HK-2 (cell line): ENCODE data around the gene IL19.
A peak's percentile ranks its signal among the peaks of the same experiment; 100 is the strongest.
"Not testable (repeated sequence)": the region's sequence is repeated elsewhere in the genome, so short reads cannot be mapped to it uniquely, and the experiment has no call there.

Source experiments
- DNase-seq: peaks from one replicate; pipeline ENCODE4 v3.0.0-alpha.2; 2018; ENCODE audit not compliant: unreplicated experiment

Gene IL19

GRCh38 chr1:206741142-206741701, 29.4 kb upstream of the IL19 start:
- DNase-seq, result no peak

GRCh38 chr1:206742719-206743383, 27.7 kb upstream of the IL19 start:
- no peak for DNase-seq

GRCh38 chr1:206744683-206745082, 25.9 kb upstream of the IL19 start:
- no peak for DNase-seq

GRCh38 chr1:206745301-206745700, 25.3 kb upstream of the IL19 start:
- no peak for DNase-seq

GRCh38 chr1:206748348-206749030, 22.1 kb upstream of the IL19 start:
- DNase-seq, result no peak

GRCh38 chr1:206751891-206752290, 18.7 kb upstream of the IL19 start:
- no peak for DNase-seq

- DNase-seq, result no peak
Observed at GRCh38 chr1:206752481-206752880, 18.1 kb upstream of the IL19 start.

GRCh38 chr1:206753141-206753540, 17.4 kb upstream of the IL19 start:
- DNase-seq, result no peak

GRCh38 chr1:206754011-206754410, 16.6 kb upstream of the IL19 start:
- DNase-seq, result no peak

GRCh38 chr1:206757524-206758266, 12.9 kb upstream of the IL19 start:
- DNase-seq, result no peak

- DNase-seq, result no peak
Observed at GRCh38 chr1:206760590-206760989, 10.0 kb upstream of the IL19 start.

GRCh38 chr1:206761159-206761768, 9.3 kb upstream of the IL19 start:
- DNase-seq, result no peak

GRCh38 chr1:206762741-206763364, 7.7 kb upstream of the IL19 start:
- not testable (repeated sequence) for DNase-seq

- not testable (repeated sequence) for DNase-seq
Observed at GRCh38 chr1:206765771-206766170, 4.8 kb upstream of the IL19 start.

- peak; percentile 92 for DNase-seq
Observed at GRCh38 chr1:206766251-206766856, 4.2 kb upstream of the IL19 start.

GRCh38 chr1:206768472-206769303, 1.9 kb upstream of the IL19 start:
- no peak for DNase-seq

GRCh38 chr1:206769304-206769731, 1.3 kb upstream of the IL19 start:
- DNase-seq, result no peak

- DNase-seq, result no peak
Observed at GRCh38 chr1:206771338-206771692, 742 bp downstream of the IL19 start.

- DNase-seq, result no peak
Observed at GRCh38 chr1:206772243-206772937, 1.8 kb downstream of the IL19 start, which contains the start of gene IL10. TSS of gene IL10 (minus strand) at chr1:206772494. CDS start at chr1:206772435, 59 bp downstream.

- DNase-seq, result no peak
Observed at GRCh38 chr1:206774093-206774492, 3.5 kb downstream of the IL19 start.
